Breast epithelium (tissue), 4 donors: ENCODE results near the gene SIAH1. TPM values are rescaled to one million over a fixed set of nuclear protein-coding genes. Genes with fewer than 3 reads are reported as not detected.
"Not testable (repeated sequence)": the region's sequence is repeated elsewhere in the genome, so short reads cannot be mapped to it uniquely, and the experiment has no call there.

Experiments
- DNase-seq, 2 donors: peaks; one replicate each; pipeline ENCODE4 v3.0.0-alpha.2; 2019; ENCODE audit warnings: low spot score in 2 of 2
- H3K27ac ChIP-seq, 2 donors: fragments of 200-600 bp; sonication (generic) in 1 of 2; one replicate each; pipeline ENCODE4 v1.5.1; 2016 to 2019; ENCODE audit warnings: mild to moderate bottlenecking in 1 of 2
- H3K27me3 ChIP-seq, 2 donors: fragments of 200-600 bp; sonication (generic) in 1 of 2; one replicate each; pipeline versions ENCODE4 v1.5.1 to v1.6.0; 2017 to 2019; ENCODE audit warnings: control low read depth in 1 of 2, mild to moderate bottlenecking in 1 of 2
- H3K36me3 ChIP-seq: fragments of 200-600 bp; one replicate; pipeline ENCODE4 v1.5.1; 2019
- H3K4me1 ChIP-seq, 2 donors: fragments of 200-600 bp; sonication (generic); one replicate each; pipeline ENCODE4 v1.5.1; 2016 to 2019; ENCODE audit warnings: control low read depth in 1 of 2
- H3K4me3 ChIP-seq, 3 donors: fragments of 200-600 bp; sonication (generic); 1 replicate in 2 of 3; 2 replicates in 1 of 3; pipeline ENCODE4 v1.5.1; 2016 to 2019; ENCODE audit warnings: mild to moderate bottlenecking in 3 of 3, moderate library complexity in 2 of 3
- H3K9me3 ChIP-seq, 2 donors: fragments of 200-600 bp; sonication (generic) in 1 of 2; one replicate each; pipeline ENCODE4 v1.5.1; 2016 to 2019; ENCODE audit warnings: control low read depth in 1 of 2
- POLR2A ChIP-seq: fragments of 450-650 bp; IDR thresholded peaks from one replicate; pipeline ENCODE4 v1.6.1; 2016; ENCODE audit warnings: antibody characterized with exemption, mild to moderate bottlenecking, moderate library complexity
- POLR2AphosphoS5 ChIP-seq, 3 donors: sonication (generic); formaldehyde crosslinking; IDR thresholded peaks; one replicate each; pipeline ENCODE4 v1.6.1; 2017; ENCODE audit warnings: antibody characterized with exemption in 3 of 3
- intact Hi-C: fragments of 100-400 bp; cut with DNase I; formaldehyde crosslinking; loops from one replicate; pipeline ENCODE4 v1.15.1; 2023; ENCODE audit warnings: low total_unique reads
- total RNA-seq, 3 donors: library from RNA; depleted of rRNA; stranded (reverse); fragments of >200 nt; gene quantifications; one replicate each; pipeline ENCODE4 v1.1.0, GENCODE V29; 2016
- TF ChIP-seq, protein P1 (sequence below), 3 donors: fragments of 450-650 bp; IDR thresholded peaks; one replicate each; pipeline ENCODE4 v1.5.1; 2016 to 2017; ENCODE audit warnings: antibody characterized with exemption in 3 of 3, mild to moderate bottlenecking in 3 of 3, moderate library complexity in 3 of 3

SIAH1 gene
- total RNA-seq, 3 donors from 2014 or later = 36.2 to 45.2 (median 44.2) TPM

DNA sequence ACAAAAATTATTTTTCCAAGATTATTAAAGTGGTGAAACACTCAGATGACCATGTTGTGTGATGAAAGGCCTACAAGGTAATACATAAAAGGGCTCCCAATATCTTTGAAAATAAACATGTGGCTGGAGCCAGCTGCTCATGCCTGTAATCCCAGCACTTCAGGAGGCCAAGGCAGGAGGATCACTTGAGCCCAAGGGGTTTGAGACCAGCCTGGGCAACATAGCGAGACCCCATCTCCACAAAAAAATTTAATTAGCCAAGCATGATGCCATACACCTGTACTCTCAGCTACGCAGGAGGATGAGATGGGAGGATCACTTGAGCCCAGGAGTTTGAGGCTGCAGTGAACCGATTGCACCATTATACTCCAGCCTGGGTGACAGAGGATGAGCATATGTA lies 26.8 kb downstream of the SIAH1 start:
- H3K4me1 ChIP-seq = no peaks in the 10 kb centered on the region
- TF ChIP-seq, protein P1, sequence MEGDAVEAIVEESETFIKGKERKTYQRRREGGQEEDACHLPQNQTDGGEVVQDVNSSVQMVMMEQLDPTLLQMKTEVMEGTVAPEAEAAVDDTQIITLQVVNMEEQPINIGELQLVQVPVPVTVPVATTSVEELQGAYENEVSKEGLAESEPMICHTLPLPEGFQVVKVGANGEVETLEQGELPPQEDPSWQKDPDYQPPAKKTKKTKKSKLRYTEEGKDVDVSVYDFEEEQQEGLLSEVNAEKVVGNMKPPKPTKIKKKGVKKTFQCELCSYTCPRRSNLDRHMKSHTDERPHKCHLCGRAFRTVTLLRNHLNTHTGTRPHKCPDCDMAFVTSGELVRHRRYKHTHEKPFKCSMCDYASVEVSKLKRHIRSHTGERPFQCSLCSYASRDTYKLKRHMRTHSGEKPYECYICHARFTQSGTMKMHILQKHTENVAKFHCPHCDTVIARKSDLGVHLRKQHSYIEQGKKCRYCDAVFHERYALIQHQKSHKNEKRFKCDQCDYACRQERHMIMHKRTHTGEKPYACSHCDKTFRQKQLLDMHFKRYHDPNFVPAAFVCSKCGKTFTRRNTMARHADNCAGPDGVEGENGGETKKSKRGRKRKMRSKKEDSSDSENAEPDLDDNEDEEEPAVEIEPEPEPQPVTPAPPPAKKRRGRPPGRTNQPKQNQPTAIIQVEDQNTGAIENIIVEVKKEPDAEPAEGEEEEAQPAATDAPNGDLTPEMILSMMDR (IDR thresholded peaks at IDR 0.05) = no peak
- no peak for TF ChIP-seq POLR2A
- TF ChIP-seq POLR2AphosphoS5 (IDR thresholded peaks at IDR 0.05) = no peak

DNA sequence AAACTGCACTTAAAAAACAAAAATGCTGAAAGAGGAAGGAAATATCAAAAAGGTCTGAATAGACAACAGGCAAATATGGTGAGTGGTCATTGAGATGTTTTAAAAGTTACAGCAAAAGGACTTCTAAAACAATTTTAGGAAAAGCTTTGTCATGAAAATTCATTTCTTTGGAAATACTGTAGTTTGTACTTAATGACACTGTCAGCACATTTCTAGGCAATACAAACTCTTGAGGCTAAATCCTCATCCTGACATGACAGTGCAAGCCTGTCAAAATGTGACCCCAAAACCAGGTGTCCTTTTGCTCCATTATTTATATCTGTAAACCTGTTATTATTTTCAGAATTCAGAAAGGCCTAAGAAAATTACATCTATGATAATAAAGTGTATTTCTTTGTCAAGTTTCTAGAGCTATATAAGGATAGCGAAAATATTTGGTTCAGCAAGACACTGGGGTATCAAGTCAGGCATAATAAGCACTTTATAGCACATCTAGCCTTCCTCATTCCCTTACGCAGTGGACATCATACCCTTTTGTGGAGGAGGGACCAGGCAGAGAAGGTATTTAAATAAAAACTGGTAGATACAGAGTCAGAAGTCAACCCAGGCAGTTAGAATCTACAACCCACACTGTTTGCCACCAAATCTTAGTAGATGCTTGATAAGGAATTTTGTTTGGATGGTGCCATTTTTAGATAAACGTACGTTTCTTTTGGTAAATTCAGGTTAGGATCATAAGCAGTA lies 28.4 kb downstream of the SIAH1 start:
- Histone ChIP-seq H3K9me3 (no peaks in the 10 kb centered on the region), H3K4me1 (no peaks in the 10 kb centered on the region), H3K4me3 (no peak overlapping the region), H3K27ac (no peak overlapping the region), H3K27me3 (no peaks in the 10 kb centered on the region), H3K36me3 (peaks cover under 1% of the 10 kb centered on the region)
- intact Hi-C loops = loop anchor here (10.0 kb wide), 1 partner anchor 278 kb away; no protein-coding TSS in a partner anchor
- no peak for TF ChIP-seq POLR2AphosphoS5 (IDR thresholded peaks at IDR 0.05)
- TF ChIP-seq POLR2A = no peak
- TF ChIP-seq, protein P1 (IDR thresholded peaks at IDR 0.05) = no peak
- DNase-seq = no peak

More for the DNA sequence above, 26.8 kb downstream of the SIAH1 start:
- H3K27me3 ChIP-seq = no peaks in the 10 kb centered on the region
- peaks cover 3% of the 10 kb centered on the region for H3K36me3 ChIP-seq
- H3K27ac ChIP-seq = no peak overlapping the region
- intact Hi-C loops = loop anchor here (10.0 kb wide), 1 partner anchor 276 kb away; no protein-coding TSS in a partner anchor
- no peak overlapping the region for H3K4me3 ChIP-seq
- no peaks in the 10 kb centered on the region for H3K9me3 ChIP-seq
- no peak for DNase-seq

DNA sequence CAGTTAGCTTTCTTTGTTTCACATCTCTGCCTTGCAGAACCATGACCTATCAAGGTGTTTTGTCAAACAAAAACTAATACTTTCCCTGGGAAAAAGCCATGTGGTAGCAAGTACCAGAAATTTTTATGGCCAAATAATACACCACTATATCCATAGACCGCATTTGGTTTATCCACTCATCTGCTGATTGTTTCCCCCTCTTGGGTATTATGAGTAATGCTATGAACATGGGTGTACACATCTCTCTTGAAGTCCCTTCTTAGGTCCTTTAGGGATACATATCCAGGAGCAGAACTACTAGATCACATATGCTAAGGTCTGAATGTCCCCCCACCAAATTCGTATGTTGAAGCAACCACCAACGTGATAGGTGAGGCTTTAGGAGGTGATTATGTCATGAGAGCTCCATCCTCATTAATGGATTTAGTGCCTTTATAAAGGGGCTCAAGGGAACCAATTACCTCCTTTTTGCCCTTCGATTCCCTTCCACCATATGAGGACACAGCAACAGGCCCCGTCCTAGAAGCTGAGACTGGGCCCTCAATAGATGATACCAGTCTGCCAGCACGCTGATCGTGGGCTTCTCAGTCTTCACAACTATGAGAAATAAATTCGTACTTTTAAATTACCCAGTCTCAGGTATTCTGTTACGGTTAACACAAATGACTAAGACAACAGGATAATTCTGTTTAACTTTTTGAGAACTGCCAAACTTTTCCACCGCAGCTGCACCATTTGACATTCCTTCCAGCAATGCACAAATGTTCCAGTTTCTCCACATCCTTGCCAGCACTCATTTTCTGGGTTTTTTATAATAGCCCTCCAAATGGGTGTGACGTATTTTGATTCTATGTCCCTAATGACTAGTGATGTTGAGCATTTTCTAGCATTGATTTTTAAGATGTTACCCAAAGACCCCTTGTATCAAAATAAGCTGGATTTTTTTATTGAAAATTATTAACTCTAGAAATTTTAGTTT lies 30.0 kb downstream of the SIAH1 start:
- TF ChIP-seq POLR2A (no peak), POLR2AphosphoS5 (IDR thresholded peaks at IDR 0.05) (no peak)
- TF ChIP-seq, protein P1 (IDR thresholded peaks at IDR 0.05) = no peak
- H3K27ac ChIP-seq = no peak overlapping the region
- DNase-seq = no peak
- intact Hi-C loops = loop anchor here (10.0 kb wide), 1 partner anchor 280 kb away; no protein-coding TSS in a partner anchor
- no peaks in the 10 kb centered on the region for H3K36me3 ChIP-seq
- no peak overlapping the region for H3K4me3 ChIP-seq
- no peaks in the 10 kb centered on the region for H3K4me1 ChIP-seq
- H3K27me3 ChIP-seq = no peaks in the 10 kb centered on the region
- no peaks in the 10 kb centered on the region for H3K9me3 ChIP-seq

DNA sequence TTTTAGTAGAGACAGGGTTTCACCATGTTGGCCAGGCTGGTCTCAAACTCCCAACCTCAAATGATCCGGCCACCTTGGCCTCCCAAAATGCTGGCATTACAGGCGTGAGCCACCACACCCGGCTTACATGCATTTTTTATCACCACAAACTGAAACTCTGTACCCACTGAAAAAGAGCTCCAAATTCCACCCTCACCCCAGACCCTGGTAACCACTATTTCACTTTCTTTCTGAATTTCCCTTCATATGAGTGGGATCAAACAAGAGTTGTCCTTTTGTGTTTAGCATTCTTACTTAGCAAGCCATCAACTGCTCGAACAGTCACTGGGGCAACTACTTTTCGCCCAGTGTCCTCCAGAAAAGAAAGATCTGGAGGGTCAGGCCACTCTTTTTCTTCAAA lies 30.8 kb downstream of the SIAH1 start:
- intact Hi-C loops = loop anchor here (10.0 kb wide), 1 partner anchor 280 kb away; no protein-coding TSS in a partner anchor
- not testable (repeated sequence) for H3K27ac ChIP-seq, H3K36me3 ChIP-seq, H3K4me1 ChIP-seq, DNase-seq, H3K9me3 ChIP-seq, H3K27me3 ChIP-seq, H3K4me3 ChIP-seq

DNA sequence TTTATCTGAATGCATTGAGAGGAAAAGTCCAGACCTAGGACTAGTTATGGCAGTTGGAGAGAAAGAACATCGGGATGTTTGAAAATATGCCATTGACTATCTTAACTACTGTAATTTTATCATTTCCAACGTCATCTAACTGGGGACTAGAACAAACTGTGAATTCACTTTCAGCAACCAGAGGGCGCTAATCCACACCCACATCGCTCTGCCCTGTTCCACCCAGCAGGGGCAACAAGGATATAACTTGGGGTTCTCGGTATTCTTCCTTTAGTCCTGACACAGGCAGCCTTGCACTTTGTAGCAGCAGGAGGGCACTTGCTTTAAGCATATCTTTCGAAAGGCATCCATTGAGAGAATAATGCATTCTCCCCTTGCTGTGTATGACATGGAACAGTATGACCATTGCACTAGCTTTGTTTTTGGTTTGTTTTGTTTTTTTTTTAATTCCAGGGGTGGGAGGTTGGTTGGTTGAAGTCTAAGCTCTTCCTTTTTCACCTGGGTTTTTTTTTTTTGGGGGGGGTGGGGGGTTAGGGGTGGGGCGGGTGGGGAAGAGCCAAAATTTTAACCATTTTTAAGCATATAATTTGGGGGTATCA lies 31.5 kb downstream of the SIAH1 start:
- H3K36me3 ChIP-seq = no peaks in the 10 kb centered on the region
- no peak overlapping the region for H3K27ac ChIP-seq
- no peak for DNase-seq

More for the DNA sequence above, 31.5 kb downstream of the SIAH1 start:
- no peaks in the 10 kb centered on the region for H3K4me1 ChIP-seq
- H3K4me3 ChIP-seq = no peak overlapping the region
- no peaks in the 10 kb centered on the region for H3K9me3 ChIP-seq
- peak in 1 of 3 donors; percentile 46 for TF ChIP-seq POLR2AphosphoS5 (IDR thresholded peaks at IDR 0.05)
- no peak for TF ChIP-seq POLR2A
- TF ChIP-seq, protein P1 (IDR thresholded peaks at IDR 0.05) = peak; percentile 67 to 91 (median 88)
- intact Hi-C loops = loop anchor here (10.0 kb wide), 1 partner anchor 281 kb away; no protein-coding TSS in a partner anchor
- H3K27me3 ChIP-seq = no peaks in the 10 kb centered on the region
